Measurements from ENCODE around the gene MALRD1. TPM values are rescaled to one million over a fixed set of nuclear protein-coding genes. Genes with fewer than 3 reads are reported as not detected.

Gene MALRD1
- total RNA-seq, 1 donor from 2014 or later, result 0.45 TPM

GRCh38 chr10:19651549-19651948, 602.9 kb downstream of the MALRD1 start:
- FAIRE-seq, result peak; percentile 39
- Histone ChIP-seq H3K79me2 (ENCODE audit: insufficient read depth, low read length) (no peaks in the 10 kb centered on the region), H3K9me3 (ENCODE audit: insufficient read depth, low read depth, low read length) (no peaks in the 10 kb centered on the region), H3K27ac (ENCODE audit: low read depth, low read length) (peak overlapping the region; percentile 48), H3K4me1 (ENCODE audit: insufficient read depth, low read length) (peaks cover 23% of the 10 kb centered on the region), H3K4me2 (ENCODE audit: low read length) (no peak overlapping the region), H3K27me3 (ENCODE audit: insufficient read depth, low read length) (no peaks in the 10 kb centered on the region), H3K4me3 (ENCODE audit: insufficient read depth, low read depth, low read length) (no peak overlapping the region), H4K20me1 (ENCODE audit: insufficient read depth, low read length) (no peaks in the 10 kb centered on the region), H3K9ac (ENCODE audit: low read length) (no peak overlapping the region), H3K36me3 (ENCODE audit: insufficient read depth, low read length) (no peaks in the 10 kb centered on the region), H2AFZ (ENCODE audit: low read depth, low read length) (peak overlapping the region; percentile 21)
- no peak for TF ChIP-seq EZH2 (IDR thresholded peaks at IDR 0.05; ENCODE audit: insufficient read depth, low read length)
- TF ChIP-seq CTCF (IDR thresholded peaks at IDR 0.05; ENCODE audit: insufficient read depth, low read depth, low read length), result no peak
- Mint-ChIP-seq H3K36me3 (ENCODE audit: low read depth, unreplicated experiment) (no peaks in the 10 kb centered on the region), H3K4me3 (ENCODE audit: unreplicated experiment) (no peak overlapping the region), H3K27ac (ENCODE audit: unreplicated experiment) (peak overlapping the region; percentile 99), H3K9me3 (ENCODE audit: unreplicated experiment) (peaks cover 7% of the 10 kb centered on the region), H3K4me1 (ENCODE audit: low read depth, unreplicated experiment) (peaks cover 40% of the 10 kb centered on the region), H3K27me3 (ENCODE audit: low read depth, unreplicated experiment) (no peaks in the 10 kb centered on the region)
- DNase-seq (ENCODE audit: low read depth), result peak; percentile 93

- Histone ChIP-seq H3K27me3 (ENCODE audit: insufficient read depth, low read length) (no peaks in the 10 kb centered on the region), H2AFZ (ENCODE audit: low read depth, low read length) (no peak overlapping the region), H3K27ac (ENCODE audit: low read depth, low read length) (no peak overlapping the region), H3K79me2 (ENCODE audit: insufficient read depth, low read length) (no peaks in the 10 kb centered on the region), H4K20me1 (ENCODE audit: insufficient read depth, low read length) (no peaks in the 10 kb centered on the region), H3K4me2 (ENCODE audit: low read length) (no peak overlapping the region), H3K9me3 (ENCODE audit: insufficient read depth, low read depth, low read length) (no peaks in the 10 kb centered on the region), H3K36me3 (ENCODE audit: insufficient read depth, low read length) (no peaks in the 10 kb centered on the region), H3K9ac (ENCODE audit: low read length) (no peak overlapping the region), H3K4me1 (ENCODE audit: insufficient read depth, low read length) (peaks cover 30% of the 10 kb centered on the region), H3K4me3 (ENCODE audit: insufficient read depth, low read depth, low read length) (no peak overlapping the region)
- no peak for TF ChIP-seq EZH2 (IDR thresholded peaks at IDR 0.05; ENCODE audit: insufficient read depth, low read length)
- no peak for TF ChIP-seq CTCF (IDR thresholded peaks at IDR 0.05; ENCODE audit: insufficient read depth, low read depth, low read length)
- no peaks in the 10 kb centered on the region for H3K27me3 Mint-ChIP-seq (ENCODE audit: low read depth, unreplicated experiment)
- H3K27ac Mint-ChIP-seq (ENCODE audit: unreplicated experiment), result peak overlapping the region; percentile 99
- no peak overlapping the region for H3K4me3 Mint-ChIP-seq (ENCODE audit: unreplicated experiment)
- no peaks in the 10 kb centered on the region for H3K36me3 Mint-ChIP-seq (ENCODE audit: low read depth, unreplicated experiment)
- H3K4me1 Mint-ChIP-seq (ENCODE audit: low read depth, unreplicated experiment), result peaks cover 46% of the 10 kb centered on the region
- DNase-seq (ENCODE audit: low read depth) (no peak), FAIRE-seq (peak; percentile 78)
- peaks cover 4% of the 10 kb centered on the region for H3K9me3 Mint-ChIP-seq (ENCODE audit: unreplicated experiment)
These were observed 604.1 kb downstream of the MALRD1 start for GRCh38 chr10:19652750-19653149.

- Mint-ChIP-seq H3K36me3 (ENCODE audit: low read depth, unreplicated experiment) (no peaks in the 10 kb centered on the region), H3K4me1 (ENCODE audit: low read depth, unreplicated experiment) (peaks cover 53% of the 10 kb centered on the region), H3K4me3 (ENCODE audit: unreplicated experiment) (no peak overlapping the region), H3K27ac (ENCODE audit: unreplicated experiment) (peak overlapping the region; percentile 99), H3K9me3 (ENCODE audit: unreplicated experiment) (peaks cover 4% of the 10 kb centered on the region), H3K27me3 (ENCODE audit: low read depth, unreplicated experiment) (no peaks in the 10 kb centered on the region)
- peak overlapping the region; percentile 77 for H3K4me2 ChIP-seq (ENCODE audit: low read length)
- H3K79me2 ChIP-seq (ENCODE audit: insufficient read depth, low read length), result no peaks in the 10 kb centered on the region
- H3K4me3 ChIP-seq (ENCODE audit: insufficient read depth, low read depth, low read length), result no peak overlapping the region
- H2AFZ ChIP-seq (ENCODE audit: low read depth, low read length), result no peak overlapping the region
- no peak for DNase-seq (ENCODE audit: low read depth)
- TF ChIP-seq EZH2 (IDR thresholded peaks at IDR 0.05; ENCODE audit: insufficient read depth, low read length), result no peak
- TF ChIP-seq CTCF (IDR thresholded peaks at IDR 0.05; ENCODE audit: insufficient read depth, low read depth, low read length), result no peak
- H3K4me1 ChIP-seq (ENCODE audit: insufficient read depth, low read length), result peaks cover 39% of the 10 kb centered on the region
- no peaks in the 10 kb centered on the region for H4K20me1 ChIP-seq (ENCODE audit: insufficient read depth, low read length)
- no peaks in the 10 kb centered on the region for H3K27me3 ChIP-seq (ENCODE audit: insufficient read depth, low read length)
- FAIRE-seq, result no peak
- H3K36me3 ChIP-seq (ENCODE audit: insufficient read depth, low read length), result no peaks in the 10 kb centered on the region
- H3K9me3 ChIP-seq (ENCODE audit: insufficient read depth, low read depth, low read length), result no peaks in the 10 kb centered on the region
- H3K9ac ChIP-seq (ENCODE audit: low read length), result peak overlapping the region; percentile 66
- H3K27ac ChIP-seq (ENCODE audit: low read depth, low read length), result peak overlapping the region; percentile 80
These were observed 605.3 kb downstream of the MALRD1 start for GRCh38 chr10:19653931-19654330.
